Neuronal stem cell (in vitro differentiated cells): ENCODE data around the gene PCBD2.
"Not testable (repeated sequence)": the region's sequence is repeated elsewhere in the genome, so short reads cannot be mapped to it uniquely, and the experiment has no call there.

Experiments
- DNase-seq: peaks from one replicate; pipeline ENCODE4 v3.0.0-alpha.2; 2013; ENCODE audit warnings: low spot score
- H2AFZ ChIP-seq: one replicate; pipeline ENCODE4 v1.6.1; 2013; ENCODE audit warnings: mild to moderate bottlenecking, low read length, inconsistent platforms
- H2AK5ac ChIP-seq: 2 replicates; pipeline ENCODE4 v1.6.1; 2013; ENCODE audit warnings: low read depth, mild to moderate bottlenecking, inconsistent platforms, low read length, moderate library complexity, mixed read lengths
- H2BK120ac ChIP-seq: 2 replicates; pipeline ENCODE4 v1.6.1; 2013; ENCODE audit warnings: low read depth, mild to moderate bottlenecking, inconsistent platforms, low read length, moderate library complexity, mixed read lengths
- H2BK12ac ChIP-seq: one replicate; pipeline ENCODE4 v1.6.1; 2013; ENCODE audit warnings: low read length, inconsistent platforms
- H2BK15ac ChIP-seq: 2 replicates; pipeline ENCODE4 v1.6.1; 2013; ENCODE audit warnings: mild to moderate bottlenecking, low read length, inconsistent platforms, mixed read lengths
- H2BK5ac ChIP-seq: one replicate; pipeline ENCODE4 v1.6.1; 2013; ENCODE audit warnings: inconsistent platforms, mild to moderate bottlenecking, low read length, moderate library complexity
- H3K14ac ChIP-seq: one replicate; pipeline ENCODE4 v1.6.1; 2013; ENCODE audit warnings: low read length, inconsistent platforms
- H3K18ac ChIP-seq: 2 replicates; pipeline ENCODE4 v1.6.1; 2013; ENCODE audit warnings: low read length, inconsistent platforms
- H3K23ac ChIP-seq: 2 replicates; pipeline ENCODE4 v1.6.1; 2013; ENCODE audit warnings: low read depth, mild to moderate bottlenecking, mixed read lengths, low read length, inconsistent platforms; ENCODE audit not compliant: poor library complexity
- H3K27ac ChIP-seq: replicated peaks from 3 replicates; pipeline ENCODE4 v1.5.1; 2013; ENCODE audit warnings: low read length, inconsistent platforms
- H3K27me3 ChIP-seq, 3 experiments: 2 replicates each; pipeline ENCODE4 v1.6.1; 2013; ENCODE audit warnings: low read length in 3 of 3, mild to moderate bottlenecking in 2 of 3, inconsistent platforms in 1 of 3, low read depth in 1 of 3, mixed read lengths in 1 of 3, moderate library complexity in 1 of 3; ENCODE audit not compliant: control insufficient read depth in 3 of 3, insufficient read depth in 3 of 3
- H3K36me3 ChIP-seq, 2 donors: replicated peaks in 1 of 2; 2 replicates each; pipeline ENCODE4 v1.6.1; 2013; ENCODE audit warnings: low read length in 2 of 2; ENCODE audit not compliant: control insufficient read depth in 2 of 2, insufficient read depth in 2 of 2
- H3K4ac ChIP-seq: 2 replicates; pipeline ENCODE4 v1.6.1; 2013; ENCODE audit warnings: inconsistent platforms, mild to moderate bottlenecking, low read length, moderate library complexity
- H3K4me1 ChIP-seq, 2 donors: 1 replicate in 1 of 2; 2 replicates in 1 of 2; pipeline ENCODE4 v1.6.1; 2013; ENCODE audit warnings: low read length in 2 of 2, low read depth in 1 of 2; ENCODE audit not compliant: control insufficient read depth in 2 of 2, insufficient read depth in 1 of 2
- H3K4me2 ChIP-seq: one replicate; pipeline ENCODE4 v1.6.1; 2013; ENCODE audit warnings: mild to moderate bottlenecking, low read length, inconsistent platforms; ENCODE audit not compliant: insufficient read depth, poor library complexity, severe bottlenecking
- H3K4me3 ChIP-seq, 2 donors: 2 replicates each; pipeline ENCODE4 v1.5.1; 2013; ENCODE audit warnings: low read length in 2 of 2, mild to moderate bottlenecking in 2 of 2, inconsistent platforms in 1 of 2, moderate library complexity in 1 of 2
- H3K79me1 ChIP-seq: one replicate; pipeline ENCODE4 v1.6.1; 2013; ENCODE audit warnings: low read depth, mild to moderate bottlenecking, inconsistent platforms, low read length, moderate library complexity
- H3K9ac ChIP-seq: one replicate; pipeline ENCODE4 v1.6.1; 2013; ENCODE audit warnings: mild to moderate bottlenecking, low read depth, low read length, inconsistent platforms; ENCODE audit not compliant: poor library complexity
- H3K9me3 ChIP-seq, 2 donors: replicated peaks in 1 of 2; 2 replicates each; pipeline versions ENCODE3 to v1.6.1; 2013; ENCODE audit warnings: low read length in 2 of 2, mild to moderate bottlenecking in 2 of 2, inconsistent platforms in 1 of 2, low read depth in 1 of 2, mixed read lengths in 1 of 2, moderate library complexity in 1 of 2; ENCODE audit not compliant: control insufficient read depth in 2 of 2, insufficient read depth in 1 of 2
- H4K8ac ChIP-seq: one replicate; pipeline ENCODE4 v1.6.1; 2013; ENCODE audit warnings: low read depth, mild to moderate bottlenecking, inconsistent platforms, low read length, moderate library complexity
- H4K91ac ChIP-seq: one replicate; pipeline ENCODE4 v1.6.1; 2013; ENCODE audit warnings: low read length, low read depth, mild to moderate bottlenecking, inconsistent platforms; ENCODE audit not compliant: poor library complexity
- WGBS, 2 donors: extraction: QIAGEN DNeasy Blood & Tissue Kit; methylation state at CpG; one replicate each; pipeline ENCODE4 v1.1.7; 2013; ENCODE audit warnings: missing lambda C conversion rate in 2 of 2, mixed read lengths in 1 of 2; ENCODE audit not compliant: insufficient read length in 2 of 2, insufficient replicate concordance in 1 of 2; ENCODE audit errors: extremely low coverage in 2 of 2; 5-methylcytosine and 5-hydroxymethylcytosine counted together

PCBD2 gene

GRCh38 chr5:134905246-134905996 is 490 bp downstream of the PCBD2 start:
- Histone ChIP-seq H2AK5ac (no peak overlapping the region), H2BK15ac (no peak overlapping the region), H3K4me2 (peak overlapping the region; percentile 91), H2BK120ac (no peak overlapping the region), H3K14ac (no peak overlapping the region), H2BK12ac (no peak overlapping the region), H2AFZ (peak overlapping the region; percentile 100), H3K4me3 (peak overlapping the region; percentile 75 to 91), H3K4me1 (peaks cover 0 to 2% of the 10 kb centered on the region in 2 donors), H4K91ac (no peak overlapping the region), H3K79me1 (no peaks in the 10 kb centered on the region), H4K8ac (no peak overlapping the region), H2BK5ac (no peak overlapping the region), H3K18ac (peak overlapping the region; percentile 17), H3K9ac (no peak overlapping the region), H3K27ac (no peak overlapping the region), H3K4ac (no peak overlapping the region), H3K27me3 (no peaks in the 10 kb centered on the region), H3K23ac (peak overlapping the region; percentile 96), H3K9me3 (no peaks in the 10 kb centered on the region), H3K36me3 (peaks cover 0 to 24% of the 10 kb centered on the region in 2 donors)
- WGBS, 2 donors, result no CpG with 5 or more reads among the region's 54 CpGs
- DNase-seq, result peak; percentile 36

- Histone ChIP-seq H3K14ac (no peak overlapping the region), H3K4me3 (no peak overlapping the region), H4K8ac (no peak overlapping the region), H3K4me1 (peaks cover 0 to 2% of the 10 kb centered on the region in 2 donors), H2BK12ac (no peak overlapping the region), H3K4ac (no peak overlapping the region), H3K79me1 (no peaks in the 10 kb centered on the region), H2AFZ (no peak overlapping the region), H3K9me3 (no peaks in the 10 kb centered on the region), H3K36me3 (peaks cover 0 to 38% of the 10 kb centered on the region in 2 donors), H3K23ac (no peak overlapping the region), H3K18ac (no peak overlapping the region), H3K27ac (no peak overlapping the region), H3K4me2 (no peak overlapping the region), H2BK120ac (no peak overlapping the region), H3K27me3 (no peaks in the 10 kb centered on the region), H4K91ac (no peak overlapping the region), H2AK5ac (no peak overlapping the region), H2BK5ac (no peak overlapping the region), H3K9ac (no peak overlapping the region), H2BK15ac (no peak overlapping the region)
- WGBS, 2 donors, result no CpG with 5 or more reads among the region's 1 CpG
- DNase-seq, result no peak
Measured at GRCh38 chr5:134906811-134907210, 1.9 kb downstream of the PCBD2 start.

GRCh38 chr5:134910752-134911151 is 5.8 kb downstream of the PCBD2 start:
- not testable (repeated sequence) for H3K79me1 ChIP-seq, H3K23ac ChIP-seq, H4K91ac ChIP-seq, H3K4me2 ChIP-seq, H3K9ac ChIP-seq, H2AFZ ChIP-seq, H3K27ac ChIP-seq, H3K4me3 ChIP-seq, H2BK120ac ChIP-seq, H2BK12ac ChIP-seq, H3K4me1 ChIP-seq, H2AK5ac ChIP-seq, H2BK5ac ChIP-seq, H3K27me3 ChIP-seq, H2BK15ac ChIP-seq, H3K9me3 ChIP-seq, H3K14ac ChIP-seq, H4K8ac ChIP-seq, H3K18ac ChIP-seq, DNase-seq, H3K4ac ChIP-seq
- H3K36me3 ChIP-seq, result peaks cover 0 to 72% of the 10 kb centered on the region in 2 donors
- no CpG with 5 or more reads among the region's 2 CpGs for whole genome bisulfite sequencing, 2 donors

- H3K27me3 ChIP-seq, result no peaks in the 10 kb centered on the region
- no peak overlapping the region for H3K4me2 ChIP-seq
- H3K4me1 ChIP-seq, result no peaks in the 10 kb centered on the region
- no peak overlapping the region for H3K23ac ChIP-seq
- no peak overlapping the region for H3K4ac ChIP-seq
- no peak overlapping the region for H2BK5ac ChIP-seq
- WGBS, 2 donors, result no CpG with 5 or more reads among the region's 8 CpGs
- H2BK120ac ChIP-seq, result no peak overlapping the region
- no peak overlapping the region for H4K91ac ChIP-seq
- no peak overlapping the region for H3K18ac ChIP-seq
- H3K9me3 ChIP-seq, result no peaks in the 10 kb centered on the region
- no peaks in the 10 kb centered on the region for H3K79me1 ChIP-seq
- H4K8ac ChIP-seq, result no peak overlapping the region
- H2BK12ac ChIP-seq, result no peak overlapping the region
- H3K27ac ChIP-seq, result no peak overlapping the region
- DNase-seq, result no peak
- H2BK15ac ChIP-seq, result no peak overlapping the region
- H2AFZ ChIP-seq, result no peak overlapping the region
- peak overlapping the region; percentile 90 for H3K14ac ChIP-seq
- no peak overlapping the region for H3K4me3 ChIP-seq
- peaks cover 0 to 74% of the 10 kb centered on the region in 2 donors for H3K36me3 ChIP-seq
- no peak overlapping the region for H3K9ac ChIP-seq
- H2AK5ac ChIP-seq, result no peak overlapping the region
Measured at GRCh38 chr5:134911285-134912206, 6.6 kb downstream of the PCBD2 start.
